ENCODE measurements around the gene ABCB6. TPM values are rescaled to one million over a fixed set of nuclear protein-coding genes. Genes with fewer than 3 reads are reported as not detected.

ABCB6 gene
- total and polyA plus RNA-seq, 2 of the 8 experiments (the other 6 are each of a cell fraction or from before 2014, with no cell fraction given): 44.9 to 50.6 TPM

DNA sequence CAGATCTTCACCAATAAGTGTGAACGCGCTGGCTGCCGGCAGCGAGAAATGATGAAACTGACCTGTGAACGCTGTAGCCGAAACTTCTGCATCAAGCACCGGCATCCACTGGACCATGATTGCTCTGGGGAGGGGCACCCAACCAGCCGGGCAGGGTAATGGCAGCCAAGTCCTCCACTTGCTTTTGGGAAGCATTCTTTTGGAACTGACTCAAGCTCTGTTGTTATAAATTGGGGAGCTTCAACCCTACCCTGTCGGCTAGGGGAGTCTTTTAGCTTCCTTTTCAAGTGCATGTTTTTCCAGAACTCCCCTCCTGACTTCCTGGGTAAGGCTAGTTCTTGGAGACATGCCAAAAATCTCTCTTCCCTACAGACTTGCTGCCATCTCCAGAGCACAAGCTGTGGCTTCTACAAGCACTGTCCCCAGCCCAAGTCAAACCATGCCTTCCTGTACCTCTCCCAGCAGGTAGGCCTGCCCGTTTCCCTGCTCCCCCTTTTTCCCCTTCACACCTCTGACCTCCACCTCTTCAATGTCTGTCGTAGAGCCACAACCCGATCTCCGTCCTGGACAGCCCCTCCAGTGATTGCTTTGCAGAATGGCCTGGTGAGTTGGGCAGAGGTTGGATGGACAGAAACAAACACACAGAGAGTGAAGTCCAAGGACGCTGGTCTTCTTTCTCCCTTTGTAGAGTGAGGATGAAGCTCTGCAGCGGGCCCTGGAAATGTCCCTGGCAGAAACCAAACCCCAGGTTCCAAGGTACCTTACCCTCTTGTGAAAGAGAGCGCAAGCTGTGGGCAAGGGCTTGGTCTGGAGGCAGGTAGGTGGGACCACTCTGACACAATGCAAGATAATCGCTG is 10.6 kb downstream of the ABCB6 start (continued):
- TF ChIP-seq, protein P1, sequence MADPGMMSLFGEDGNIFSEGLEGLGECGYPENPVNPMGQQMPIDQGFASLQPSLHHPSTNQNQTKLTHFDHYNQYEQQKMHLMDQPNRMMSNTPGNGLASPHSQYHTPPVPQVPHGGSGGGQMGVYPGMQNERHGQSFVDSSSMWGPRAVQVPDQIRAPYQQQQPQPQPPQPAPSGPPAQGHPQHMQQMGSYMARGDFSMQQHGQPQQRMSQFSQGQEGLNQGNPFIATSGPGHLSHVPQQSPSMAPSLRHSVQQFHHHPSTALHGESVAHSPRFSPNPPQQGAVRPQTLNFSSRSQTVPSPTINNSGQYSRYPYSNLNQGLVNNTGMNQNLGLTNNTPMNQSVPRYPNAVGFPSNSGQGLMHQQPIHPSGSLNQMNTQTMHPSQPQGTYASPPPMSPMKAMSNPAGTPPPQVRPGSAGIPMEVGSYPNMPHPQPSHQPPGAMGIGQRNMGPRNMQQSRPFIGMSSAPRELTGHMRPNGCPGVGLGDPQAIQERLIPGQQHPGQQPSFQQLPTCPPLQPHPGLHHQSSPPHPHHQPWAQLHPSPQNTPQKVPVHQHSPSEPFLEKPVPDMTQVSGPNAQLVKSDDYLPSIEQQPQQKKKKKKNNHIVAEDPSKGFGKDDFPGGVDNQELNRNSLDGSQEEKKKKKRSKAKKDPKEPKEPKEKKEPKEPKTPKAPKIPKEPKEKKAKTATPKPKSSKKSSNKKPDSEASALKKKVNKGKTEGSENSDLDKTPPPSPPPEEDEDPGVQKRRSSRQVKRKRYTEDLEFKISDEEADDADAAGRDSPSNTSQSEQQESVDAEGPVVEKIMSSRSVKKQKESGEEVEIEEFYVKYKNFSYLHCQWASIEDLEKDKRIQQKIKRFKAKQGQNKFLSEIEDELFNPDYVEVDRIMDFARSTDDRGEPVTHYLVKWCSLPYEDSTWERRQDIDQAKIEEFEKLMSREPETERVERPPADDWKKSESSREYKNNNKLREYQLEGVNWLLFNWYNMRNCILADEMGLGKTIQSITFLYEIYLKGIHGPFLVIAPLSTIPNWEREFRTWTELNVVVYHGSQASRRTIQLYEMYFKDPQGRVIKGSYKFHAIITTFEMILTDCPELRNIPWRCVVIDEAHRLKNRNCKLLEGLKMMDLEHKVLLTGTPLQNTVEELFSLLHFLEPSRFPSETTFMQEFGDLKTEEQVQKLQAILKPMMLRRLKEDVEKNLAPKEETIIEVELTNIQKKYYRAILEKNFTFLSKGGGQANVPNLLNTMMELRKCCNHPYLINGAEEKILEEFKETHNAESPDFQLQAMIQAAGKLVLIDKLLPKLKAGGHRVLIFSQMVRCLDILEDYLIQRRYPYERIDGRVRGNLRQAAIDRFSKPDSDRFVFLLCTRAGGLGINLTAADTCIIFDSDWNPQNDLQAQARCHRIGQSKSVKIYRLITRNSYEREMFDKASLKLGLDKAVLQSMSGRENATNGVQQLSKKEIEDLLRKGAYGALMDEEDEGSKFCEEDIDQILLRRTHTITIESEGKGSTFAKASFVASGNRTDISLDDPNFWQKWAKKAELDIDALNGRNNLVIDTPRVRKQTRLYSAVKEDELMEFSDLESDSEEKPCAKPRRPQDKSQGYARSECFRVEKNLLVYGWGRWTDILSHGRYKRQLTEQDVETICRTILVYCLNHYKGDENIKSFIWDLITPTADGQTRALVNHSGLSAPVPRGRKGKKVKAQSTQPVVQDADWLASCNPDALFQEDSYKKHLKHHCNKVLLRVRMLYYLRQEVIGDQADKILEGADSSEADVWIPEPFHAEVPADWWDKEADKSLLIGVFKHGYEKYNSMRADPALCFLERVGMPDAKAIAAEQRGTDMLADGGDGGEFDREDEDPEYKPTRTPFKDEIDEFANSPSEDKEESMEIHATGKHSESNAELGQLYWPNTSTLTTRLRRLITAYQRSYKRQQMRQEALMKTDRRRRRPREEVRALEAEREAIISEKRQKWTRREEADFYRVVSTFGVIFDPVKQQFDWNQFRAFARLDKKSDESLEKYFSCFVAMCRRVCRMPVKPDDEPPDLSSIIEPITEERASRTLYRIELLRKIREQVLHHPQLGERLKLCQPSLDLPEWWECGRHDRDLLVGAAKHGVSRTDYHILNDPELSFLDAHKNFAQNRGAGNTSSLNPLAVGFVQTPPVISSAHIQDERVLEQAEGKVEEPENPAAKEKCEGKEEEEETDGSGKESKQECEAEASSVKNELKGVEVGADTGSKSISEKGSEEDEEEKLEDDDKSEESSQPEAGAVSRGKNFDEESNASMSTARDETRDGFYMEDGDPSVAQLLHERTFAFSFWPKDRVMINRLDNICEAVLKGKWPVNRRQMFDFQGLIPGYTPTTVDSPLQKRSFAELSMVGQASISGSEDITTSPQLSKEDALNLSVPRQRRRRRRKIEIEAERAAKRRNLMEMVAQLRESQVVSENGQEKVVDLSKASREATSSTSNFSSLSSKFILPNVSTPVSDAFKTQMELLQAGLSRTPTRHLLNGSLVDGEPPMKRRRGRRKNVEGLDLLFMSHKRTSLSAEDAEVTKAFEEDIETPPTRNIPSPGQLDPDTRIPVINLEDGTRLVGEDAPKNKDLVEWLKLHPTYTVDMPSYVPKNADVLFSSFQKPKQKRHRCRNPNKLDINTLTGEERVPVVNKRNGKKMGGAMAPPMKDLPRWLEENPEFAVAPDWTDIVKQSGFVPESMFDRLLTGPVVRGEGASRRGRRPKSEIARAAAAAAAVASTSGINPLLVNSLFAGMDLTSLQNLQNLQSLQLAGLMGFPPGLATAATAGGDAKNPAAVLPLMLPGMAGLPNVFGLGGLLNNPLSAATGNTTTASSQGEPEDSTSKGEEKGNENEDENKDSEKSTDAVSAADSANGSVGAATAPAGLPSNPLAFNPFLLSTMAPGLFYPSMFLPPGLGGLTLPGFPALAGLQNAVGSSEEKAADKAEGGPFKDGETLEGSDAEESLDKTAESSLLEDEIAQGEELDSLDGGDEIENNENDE (IDR thresholded peaks at IDR 0.05; ENCODE audit: insufficient replicate concordance, low read length): no peak

Data from H1 (cell line).